B cell (primary cell): ENCODE data around the gene PPFIA1. TPM values are rescaled to one million over a fixed set of nuclear protein-coding genes. Genes with fewer than 3 reads are reported as not detected.
A peak's percentile ranks its signal among the peaks of the same experiment; 100 is the strongest.

Experiments
- ATAC-seq: fragments of 200-7000 bp; cut with Tn5 transposase; one replicate; pipeline ENCODE4 v1.10.0; 2021; ENCODE audit warnings: low read depth, mild to moderate bottlenecking, moderate number of reproducible peaks, moderate library complexity
- CTCF ChIA-PET: fragments of 350-600 bp; sonication (Branson Sonifier 250); formaldehyde crosslinking; loops from one replicate; lab custom pipeline; 2021; ENCODE audit warnings: antibody characterized with exemption, inconsistent platforms; lab: Charles Lee
- POLR2A ChIA-PET: fragments of 350-600 bp; sonication (Branson Sonifier 250); formaldehyde crosslinking; loops from one replicate; lab custom pipeline; 2021; ENCODE audit warnings: antibody characterized with exemption; lab: Charles Lee
- DNase-seq: peaks from one replicate; pipeline ENCODE4 v3.0.0; 2013
- H2AFZ ChIP-seq: 2 replicates; pipeline ENCODE4 v1.6.1; 2012; ENCODE audit warnings: mild to moderate bottlenecking, low read depth, low read length; ENCODE audit not compliant: insufficient read depth, poor library complexity, severe bottlenecking
- H3K27ac ChIP-seq, 2 donors: 1 replicate in 1 of 2; 2 replicates in 1 of 2; pipeline ENCODE4 v1.5.1; 2012 to 2013; ENCODE audit warnings: low read length in 2 of 2, mild to moderate bottlenecking in 2 of 2, moderate library complexity in 1 of 2
- H3K27me3 ChIP-seq, 4 experiments: fragments of 200-600 bp in 1 of 4; sonication (generic) in 1 of 4; replicated peaks in 1 of 4; 1 replicate in 2 of 4; 2 replicates in 2 of 4; pipeline versions ENCODE4 v1.6.1 to v1.7.0; 2013 to 2016; ENCODE audit warnings: low read length in 3 of 4, mild to moderate bottlenecking in 2 of 4, mixed read lengths in 1 of 4, moderate library complexity in 1 of 4; ENCODE audit not compliant: insufficient read depth in 4 of 4, control insufficient read depth in 3 of 4; ENCODE audit errors: control extremely low read depth in 1 of 4
- H3K36me3 ChIP-seq, 2 experiments: replicated peaks in 1 of 2; 1 replicate in 1 of 2; 2 replicates in 1 of 2; pipeline versions ENCODE4 v1.6.1 to v1.7.1; 2013; ENCODE audit warnings: low read length in 1 of 2; ENCODE audit not compliant: insufficient read depth in 2 of 2, control insufficient read depth in 1 of 2; ENCODE audit errors: control extremely low read depth in 1 of 2, extremely low read depth in 1 of 2
- H3K4me1 ChIP-seq, 2 donors: fragments of 200-600 bp in 1 of 2; sonication (generic) in 1 of 2; 1 replicate in 1 of 2; 2 replicates in 1 of 2; pipeline versions ENCODE4 v1.5.1 to v1.6.1; 2013 to 2017; ENCODE audit warnings: low read length in 2 of 2; ENCODE audit not compliant: control insufficient read depth in 2 of 2, insufficient read depth in 2 of 2
- H3K4me2 ChIP-seq: replicated peaks from 2 replicates; pipeline ENCODE3; 2012; ENCODE audit warnings: mild to moderate bottlenecking, low read depth, low read length; ENCODE audit not compliant: poor library complexity, severe bottlenecking
- H3K4me3 ChIP-seq, 5 experiments: fragments of 200-600 bp in 1 of 5; sonication (generic) in 1 of 5; 1 replicate in 3 of 5; 2 replicates in 2 of 5; pipeline versions ENCODE4 v1.5.1 to v1.7.0; 2011 to 2016; ENCODE audit warnings: low read length in 4 of 5, mild to moderate bottlenecking in 4 of 5, low read depth in 2 of 5, control low read depth in 1 of 5, moderate library complexity in 1 of 5; ENCODE audit not compliant: insufficient read depth in 1 of 5; ENCODE audit errors: control extremely low read depth in 1 of 5, extremely low read depth in 1 of 5
- H3K79me2 ChIP-seq: fragments of 200-600 bp; sonication (generic); one replicate; pipeline ENCODE4 v1.6.0; 2016; ENCODE audit warnings: low read length; ENCODE audit not compliant: control insufficient read depth, insufficient read depth
- H3K9ac ChIP-seq: fragments of 200-600 bp; sonication (generic); 2 replicates; pipeline ENCODE4 v1.6.1; 2017; ENCODE audit warnings: mild to moderate bottlenecking, low read length, moderate library complexity
- H3K9me3 ChIP-seq, 3 donors: one replicate each; pipeline versions ENCODE4 v1.6.1 to v1.7.1; 2013; ENCODE audit warnings: low read length in 2 of 3; ENCODE audit not compliant: control insufficient read depth in 2 of 3, insufficient read depth in 1 of 3; ENCODE audit errors: control extremely low read depth in 1 of 3
- H4K20me1 ChIP-seq: 2 replicates; pipeline ENCODE4 v1.6.0; 2012; ENCODE audit warnings: mild to moderate bottlenecking, low read length; ENCODE audit not compliant: insufficient read depth, control insufficient read depth, poor library complexity, severe bottlenecking
- H3K27ac Mint-ChIP-seq: one replicate; pipeline ENCODE4 v1.8.0; 2021; ENCODE audit warnings: mixed read lengths
- H3K27me3 Mint-ChIP-seq: one replicate; pipeline ENCODE4 v1.8.0; 2021; ENCODE audit warnings: mixed read lengths
- H3K4me1 Mint-ChIP-seq: one replicate; pipeline ENCODE4 v1.8.0; 2021; ENCODE audit warnings: mixed read lengths
- H3K4me3 Mint-ChIP-seq: one replicate; pipeline ENCODE4 v1.8.0; 2021; ENCODE audit warnings: mixed read lengths
- H3K9me3 Mint-ChIP-seq: one replicate; pipeline ENCODE4 v1.8.0; 2022; ENCODE audit warnings: mixed read lengths; ENCODE audit not compliant: insufficient read depth
- EZH2 ChIP-seq: IDR thresholded peaks from 2 replicates; pipeline ENCODE4 v1.6.1; 2012; ENCODE audit warnings: borderline replicate concordance, low read depth, mild to moderate bottlenecking, moderate library complexity, low read length; ENCODE audit not compliant: insufficient read depth, poor library complexity, severe bottlenecking
- WGBS: methylation state at CpG from one replicate; pipeline ENCODE4 v1.1.5; 2013; ENCODE audit warnings: missing lambda C conversion rate; ENCODE audit not compliant: insufficient coverage; 5-methylcytosine and 5-hydroxymethylcytosine counted together
- intact Hi-C: fragments of 100-400 bp; cut with micrococcal nuclease; formaldehyde crosslinking; loops from one replicate; pipeline ENCODE4 v1.10.0; 2022
- polyA plus RNA-seq: library from polyadenylated mRNA; depleted of rRNA; stranded (reverse); fragments of >200 nt; gene quantifications from 2 replicates; pipeline ENCODE4 v1.2.3, GENCODE V29; 2012
- total RNA-seq, 2 donors: library from RNA; stranded (reverse); fragments of 120-200 nt in 1 of 2; gene quantifications; 1 replicate in 1 of 2; 2 replicates in 1 of 2; pipeline versions ENCODE4 v1.2.3 to v1.2.4, GENCODE V29; 2013 to 2022
- TF ChIP-seq, protein P1 (sequence below): fragments of 200-600 bp; IDR thresholded peaks from one replicate; pipeline ENCODE4 v1.8.0; 2022; ENCODE audit warnings: antibody characterized with exemption, mild to moderate bottlenecking

Gene PPFIA1
- total and polyA plus RNA-seq, 2 donors (not counting 1 experiment from before 2014, with no cell fraction given) = 21.8 to 70.4 TPM

DNA sequence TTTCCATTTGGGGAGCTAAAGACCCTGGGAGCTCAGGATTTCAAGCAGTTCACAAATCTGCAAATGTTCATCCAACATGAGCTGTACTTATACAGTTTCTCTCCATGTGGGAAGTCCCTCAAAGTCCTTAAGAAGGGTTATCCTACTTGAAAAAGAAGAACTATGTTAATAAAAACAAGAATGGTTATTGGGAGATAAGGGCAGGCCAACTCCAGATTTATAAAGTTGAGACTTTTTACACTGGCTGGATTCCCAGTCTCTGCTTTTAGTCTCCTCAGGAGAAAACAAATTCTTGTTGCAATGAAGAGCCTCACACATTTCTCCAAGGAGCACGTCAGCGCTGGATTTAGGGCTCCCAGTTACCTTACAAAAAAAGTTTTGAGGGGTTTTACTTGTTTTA is 93.7 kb downstream of the PPFIA1 start:
- Histone ChIP-seq H3K9me3 (no peaks in the 10 kb centered on the region), H3K27me3 (no peaks in the 10 kb centered on the region), H3K36me3 (peaks cover 14 to 39% of the 10 kb centered on the region in 2 experiments), H3K27ac (no peak overlapping the region), H3K4me1 (peaks cover 10 to 14% of the 10 kb centered on the region in 2 donors), H4K20me1 (no peaks in the 10 kb centered on the region), H3K79me2 (no peaks in the 10 kb centered on the region), H3K4me3 (no peak overlapping the region), H2AFZ (no peak overlapping the region), H3K4me2 (no peak overlapping the region), H3K9ac (no peak overlapping the region)
- no peak for TF ChIP-seq EZH2
- TF ChIP-seq, protein P1, sequence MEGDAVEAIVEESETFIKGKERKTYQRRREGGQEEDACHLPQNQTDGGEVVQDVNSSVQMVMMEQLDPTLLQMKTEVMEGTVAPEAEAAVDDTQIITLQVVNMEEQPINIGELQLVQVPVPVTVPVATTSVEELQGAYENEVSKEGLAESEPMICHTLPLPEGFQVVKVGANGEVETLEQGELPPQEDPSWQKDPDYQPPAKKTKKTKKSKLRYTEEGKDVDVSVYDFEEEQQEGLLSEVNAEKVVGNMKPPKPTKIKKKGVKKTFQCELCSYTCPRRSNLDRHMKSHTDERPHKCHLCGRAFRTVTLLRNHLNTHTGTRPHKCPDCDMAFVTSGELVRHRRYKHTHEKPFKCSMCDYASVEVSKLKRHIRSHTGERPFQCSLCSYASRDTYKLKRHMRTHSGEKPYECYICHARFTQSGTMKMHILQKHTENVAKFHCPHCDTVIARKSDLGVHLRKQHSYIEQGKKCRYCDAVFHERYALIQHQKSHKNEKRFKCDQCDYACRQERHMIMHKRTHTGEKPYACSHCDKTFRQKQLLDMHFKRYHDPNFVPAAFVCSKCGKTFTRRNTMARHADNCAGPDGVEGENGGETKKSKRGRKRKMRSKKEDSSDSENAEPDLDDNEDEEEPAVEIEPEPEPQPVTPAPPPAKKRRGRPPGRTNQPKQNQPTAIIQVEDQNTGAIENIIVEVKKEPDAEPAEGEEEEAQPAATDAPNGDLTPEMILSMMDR = no peak
- no peak for DNase-seq
- no peak for ATAC-seq
- H3K27ac Mint-ChIP-seq = no peak overlapping the region
- H3K9me3 Mint-ChIP-seq = no peaks in the 10 kb centered on the region
- ChIA-PET POLR2A (no interaction called here), CTCF (no interaction called here)
- H3K4me1 Mint-ChIP-seq = peaks cover 15% of the 10 kb centered on the region
- H3K4me3 Mint-ChIP-seq = no peak overlapping the region
- intact Hi-C loops = no loop called here
- H3K27me3 Mint-ChIP-seq = no peaks in the 10 kb centered on the region
- no CpG with 5 or more reads among the region's 2 CpGs for WGBS

DNA sequence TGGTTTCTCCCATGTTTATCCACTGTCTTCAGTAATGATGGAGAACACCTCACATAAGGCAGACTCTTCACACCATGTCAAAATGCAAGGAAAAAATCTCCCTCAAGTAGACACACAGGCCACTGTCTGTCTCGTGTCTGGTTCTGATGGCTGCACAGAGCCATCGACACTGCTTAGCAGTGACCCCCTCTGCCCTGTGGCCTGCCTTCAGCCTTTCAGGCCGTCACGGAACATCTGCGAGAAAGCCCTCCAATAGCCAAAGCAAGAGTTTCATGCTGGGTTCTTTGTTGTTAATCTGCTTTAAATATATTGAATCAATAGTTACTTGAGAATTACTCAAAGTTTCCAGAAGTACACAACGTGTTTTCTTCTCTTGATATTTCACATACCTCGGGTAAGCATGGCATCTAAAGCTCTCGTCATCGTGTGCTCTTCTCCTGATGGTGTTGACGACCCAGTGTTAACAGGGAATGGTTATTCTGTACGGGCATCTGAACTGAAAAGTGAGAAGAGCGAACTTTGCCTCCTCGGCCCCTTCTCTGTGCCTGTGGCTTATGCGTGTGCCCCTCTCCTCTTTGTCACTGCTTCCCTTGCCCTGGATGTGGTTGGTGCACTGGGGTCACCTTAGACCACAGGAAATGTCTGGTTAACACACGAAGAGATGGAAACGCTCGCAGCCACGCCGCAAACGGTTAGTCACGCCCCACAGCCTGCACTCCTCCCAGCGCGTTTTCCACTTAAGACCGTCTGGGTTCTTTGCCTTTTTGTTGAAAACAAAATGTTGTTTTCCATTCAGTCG is 94.5 kb downstream of the PPFIA1 start:
- Histone ChIP-seq H4K20me1 (no peaks in the 10 kb centered on the region), H3K4me2 (peak overlapping the region; percentile 36), H3K4me3 (no peak overlapping the region), H3K27me3 (no peaks in the 10 kb centered on the region), H3K4me1 (peaks cover 10 to 14% of the 10 kb centered on the region in 2 donors), H3K9ac (peak overlapping the region; percentile 25), H3K27ac (no peak overlapping the region), H3K36me3 (peaks cover 14 to 32% of the 10 kb centered on the region in 2 experiments), H3K79me2 (no peaks in the 10 kb centered on the region), H3K9me3 (no peaks in the 10 kb centered on the region), H2AFZ (no peak overlapping the region)
- Mint-ChIP-seq H3K27me3 (no peaks in the 10 kb centered on the region), H3K4me1 (peaks cover 15% of the 10 kb centered on the region), H3K9me3 (no peaks in the 10 kb centered on the region), H3K4me3 (peak overlapping the region; percentile 49), H3K27ac (no peak overlapping the region)
- intact Hi-C loops = no loop called here
- ATAC-seq = peak; percentile 39
- TF ChIP-seq, protein P1 = no peak
- ChIA-PET POLR2A (no interaction called here), CTCF (no interaction called here)
- 12% methylated on average over 18 of the region's 25 CpGs for WGBS
- peak; percentile 14 for DNase-seq
